H4 (cell line): ENCODE data around the gene ACTRT2. TPM values are rescaled to one million over a fixed set of nuclear protein-coding genes. Genes with fewer than 3 reads are reported as not detected.

Experiments
- DNase-seq: peaks from one replicate; pipeline ENCODE4 v3.0.0-alpha.2; 2015; ENCODE audit warnings: low spot score
- total RNA-seq: library from RNA; depleted of rRNA; stranded (reverse); fragments of >200 nt; shearing (Covaris generic); gene quantifications from 2 replicates; pipeline ENCODE4 v1.2.3, GENCODE V29; 2014

The ACTRT2 gene
- total RNA-seq, 1 experiment from 2014 or later, result not detected

- DNase-seq, result no peak
Observed at GRCh38 chr1:3018576-3018975, 2.7 kb upstream of the ACTRT2 start.

GRCh38 chr1:3019007-3019515 lies 2.2 kb upstream of the ACTRT2 start:
- no peak for DNase-seq

GRCh38 chr1:3019516-3020051 lies 1.7 kb upstream of the ACTRT2 start:
- no peak for DNase-seq

GRCh38 chr1:3020263-3020909 lies 881 bp upstream of the ACTRT2 start:
- no peak for DNase-seq

GRCh38 chr1:3021801-3022401 lies 634 bp downstream of the ACTRT2 start:
- DNase-seq, result no peak

- DNase-seq, result no peak
Observed at GRCh38 chr1:3022511-3022973, 1.3 kb downstream of the ACTRT2 start.

- no peak for DNase-seq
Observed at GRCh38 chr1:3022976-3023375, 1.7 kb downstream of the ACTRT2 start.

GRCh38 chr1:3024019-3024418 lies 2.8 kb downstream of the ACTRT2 start:
- DNase-seq, result no peak

- no peak for DNase-seq
Observed at GRCh38 chr1:3024588-3024987, 3.3 kb downstream of the ACTRT2 start.

GRCh38 chr1:3026124-3026523 lies 4.9 kb downstream of the ACTRT2 start:
- no peak for DNase-seq

GRCh38 chr1:3026581-3027391 lies 5.5 kb downstream of the ACTRT2 start:
- DNase-seq, result no peak

- DNase-seq, result no peak
Observed at GRCh38 chr1:3027611-3028371, 6.5 kb downstream of the ACTRT2 start.

- no peak for DNase-seq
Observed at GRCh38 chr1:3028531-3029282, 7.4 kb downstream of the ACTRT2 start.

- DNase-seq, result no peak
Observed at GRCh38 chr1:3029481-3029961, 8.3 kb downstream of the ACTRT2 start.

- DNase-seq, result no peak
Observed at GRCh38 chr1:3029991-3030662, 8.9 kb downstream of the ACTRT2 start.

GRCh38 chr1:3030663-3031381 lies 9.6 kb downstream of the ACTRT2 start:
- DNase-seq, result no peak

- no peak for DNase-seq
Observed at GRCh38 chr1:3031401-3032221, 10.3 kb downstream of the ACTRT2 start.

- DNase-seq, result no peak
Observed at GRCh38 chr1:3032371-3033039, 11.2 kb downstream of the ACTRT2 start.
